Measurements from ENCODE around the gene ARHGEF12. TPM values are rescaled to one million over a fixed set of nuclear protein-coding genes. Genes with fewer than 3 reads are reported as not detected.

Gene ARHGEF12
- total and polyA plus RNA-seq, 10 of the 15 experiments (the other 5 are each of a cell fraction or from before 2014, with no cell fraction given) = 2.7 to 40.8 (median 20.9) TPM

GRCh38 chr11:120520091-120520822 lies 184.0 kb downstream of the ARHGEF12 start:
- ATAC-seq (no peak), DNase-seq (ENCODE audit: low read depth, low spot score) (no peak), FAIRE-seq (no peak)
- CTCF ChIA-PET = interaction anchor here (1.1 to 2.3 kb wide), 3 partner anchors 11 to 281 kb away, joined by 3 to 11 read pairs (median 8); no protein-coding TSS in a partner anchor
- H3K27ac ChIP-seq (ENCODE audit: control insufficient read depth, insufficient read depth) = no peak overlapping the region
- H3K4me1 ChIP-seq (ENCODE audit: control insufficient read depth, insufficient read depth, low read length) = no peaks in the 10 kb centered on the region
- peaks cover 0 to 1% of the 10 kb centered on the region in 2 experiments; a peak in 2 of 4 replicates for H3K27me3 ChIP-seq (replicated peaks in 1 of 2; ENCODE audit: control insufficient read depth in 2 of 2, insufficient read depth in 2 of 2, low read length in 1 of 2)
- H2AFZ ChIP-seq (ENCODE audit: control insufficient read depth, low read depth, low read length) = no peak overlapping the region
- no peaks in the 10 kb centered on the region for H3K36me3 ChIP-seq (ENCODE audit: control insufficient read depth in 2 of 2, insufficient read depth in 2 of 2, low read length in 1 of 2)
- intact Hi-C loops (cut with micrococcal nuclease; ENCODE audit: unreplicated experiment) = no loop called here
- H3K9ac ChIP-seq (ENCODE audit: control insufficient read depth, insufficient read depth, low read length) = no peak overlapping the region
- SMC1A ChIA-PET (ENCODE audit: uncharacterized antibody, unreplicated experiment) = interaction anchor here (1.3 to 1.4 kb wide), 2 partner anchors 113 to 411 kb away, joined by 3 read pairs; no protein-coding TSS in a partner anchor
- POLR2A ChIA-PET = no interaction called here
- no peak overlapping the region for H3K4me2 ChIP-seq (ENCODE audit: control insufficient read depth, insufficient read depth)
- no peaks in the 10 kb centered on the region for H4K20me1 ChIP-seq (ENCODE audit: control insufficient read depth, insufficient read depth)
- H3K79me2 ChIP-seq (ENCODE audit: control insufficient read depth, insufficient read depth, low read length) = no peaks in the 10 kb centered on the region
- H3K9me3 ChIP-seq (replicated peaks; ENCODE audit: control insufficient read depth, insufficient read depth, low read length) = no peaks in the 10 kb centered on the region
- no peak overlapping the region for H3K4me3 ChIP-seq
- no TSS peak for BruUV-seq (replicated peaks)
- whole genome bisulfite sequencing (ENCODE audit: insufficient coverage, insufficient replicate concordance, low lambda C conversion rate, missing lambda C conversion rate) = 60% methylated on average over 16 of the region's 16 CpGs
- RAD21 ChIA-PET (ENCODE audit: unreplicated experiment) = interaction anchor here (1.2 kb wide), 1 partner anchor 93 kb away, joined by 4 read pairs; no protein-coding TSS in a partner anchor
- in situ Hi-C loops (cut with MboI) = loop anchor here (5.0 kb wide), 2 partner anchors 432 to 677 kb away; no protein-coding TSS in a partner anchor
- TF ChIP-seq FOXM1 (IDR thresholded peaks at IDR 0.05; ENCODE audit: low read depth, low read length) (no peak), CHD2 (IDR thresholded peaks at IDR 0.05; ENCODE audit: borderline replicate concordance, low read depth, low read length) (no peak), PML (IDR thresholded peaks at IDR 0.05; ENCODE audit: low read length) (no peak), SP1 (IDR thresholded peaks at IDR 0.05; ENCODE audit: low read depth, low read length) (no peak), SMAD5 (IDR thresholded peaks at IDR 0.05; ENCODE audit: low read depth) (no peak), IKZF1 (conservative IDR thresholded peaks at IDR 0.05) (no peak), FOS (IDR thresholded peaks at IDR 0.05; ENCODE audit: borderline replicate concordance, extremely low read depth, insufficient read length) (no peak), NRF1 (conservative IDR thresholded peaks at IDR 0.05; ENCODE audit: low read depth, low read length) (no peak), TBL1XR1 (IDR thresholded peaks at IDR 0.05; ENCODE audit: low read depth, low read length) (no peak), ZNF217 (IDR thresholded peaks at IDR 0.05) (no peak), BACH1 (IDR thresholded peaks at IDR 0.05; ENCODE audit: borderline replicate concordance) (no peak), BRCA1 (IDR thresholded peaks at IDR 0.05; ENCODE audit: low read depth, low read length) (no peak), RAD51 (IDR thresholded peaks at IDR 0.05) (no peak), NBN (IDR thresholded peaks at IDR 0.05) (no peak), POLR2A (IDR thresholded peaks at IDR 0.05; ENCODE audit: low read depth, low read length) (no peak), IKZF2 (IDR thresholded peaks at IDR 0.05) (no peak)
- TF ChIP-seq, protein P1, sequence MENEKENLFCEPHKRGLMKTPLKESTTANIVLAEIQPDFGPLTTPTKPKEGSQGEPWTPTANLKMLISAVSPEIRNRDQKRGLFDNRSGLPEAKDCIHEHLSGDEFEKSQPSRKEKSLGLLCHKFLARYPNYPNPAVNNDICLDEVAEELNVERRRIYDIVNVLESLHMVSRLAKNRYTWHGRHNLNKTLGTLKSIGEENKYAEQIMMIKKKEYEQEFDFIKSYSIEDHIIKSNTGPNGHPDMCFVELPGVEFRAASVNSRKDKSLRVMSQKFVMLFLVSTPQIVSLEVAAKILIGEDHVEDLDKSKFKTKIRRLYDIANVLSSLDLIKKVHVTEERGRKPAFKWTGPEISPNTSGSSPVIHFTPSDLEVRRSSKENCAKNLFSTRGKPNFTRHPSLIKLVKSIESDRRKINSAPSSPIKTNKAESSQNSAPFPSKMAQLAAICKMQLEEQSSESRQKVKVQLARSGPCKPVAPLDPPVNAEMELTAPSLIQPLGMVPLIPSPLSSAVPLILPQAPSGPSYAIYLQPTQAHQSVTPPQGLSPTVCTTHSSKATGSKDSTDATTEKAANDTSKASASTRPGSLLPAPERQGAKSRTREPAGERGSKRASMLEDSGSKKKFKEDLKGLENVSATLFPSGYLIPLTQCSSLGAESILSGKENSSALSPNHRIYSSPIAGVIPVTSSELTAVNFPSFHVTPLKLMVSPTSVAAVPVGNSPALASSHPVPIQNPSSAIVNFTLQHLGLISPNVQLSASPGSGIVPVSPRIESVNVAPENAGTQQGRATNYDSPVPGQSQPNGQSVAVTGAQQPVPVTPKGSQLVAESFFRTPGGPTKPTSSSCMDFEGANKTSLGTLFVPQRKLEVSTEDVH (IDR thresholded peaks at IDR 0.05; ENCODE audit: low read depth, partially characterized antibody) = no peak
- TF ChIP-seq, protein P2, sequence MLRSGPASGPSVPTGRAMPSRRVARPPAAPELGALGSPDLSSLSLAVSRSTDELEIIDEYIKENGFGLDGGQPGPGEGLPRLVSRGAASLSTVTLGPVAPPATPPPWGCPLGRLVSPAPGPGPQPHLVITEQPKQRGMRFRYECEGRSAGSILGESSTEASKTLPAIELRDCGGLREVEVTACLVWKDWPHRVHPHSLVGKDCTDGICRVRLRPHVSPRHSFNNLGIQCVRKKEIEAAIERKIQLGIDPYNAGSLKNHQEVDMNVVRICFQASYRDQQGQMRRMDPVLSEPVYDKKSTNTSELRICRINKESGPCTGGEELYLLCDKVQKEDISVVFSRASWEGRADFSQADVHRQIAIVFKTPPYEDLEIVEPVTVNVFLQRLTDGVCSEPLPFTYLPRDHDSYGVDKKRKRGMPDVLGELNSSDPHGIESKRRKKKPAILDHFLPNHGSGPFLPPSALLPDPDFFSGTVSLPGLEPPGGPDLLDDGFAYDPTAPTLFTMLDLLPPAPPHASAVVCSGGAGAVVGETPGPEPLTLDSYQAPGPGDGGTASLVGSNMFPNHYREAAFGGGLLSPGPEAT (IDR thresholded peaks at IDR 0.05; ENCODE audit: low read depth) = no peak
